Activated CD8-positive, alpha-beta memory T cell treated with anti-CD3 and anti-CD28 coated beads, Interleukin-2, amount 10 ng/mL, durations not matched to agents 7 days and 5 days (primary cell): Measurements from ENCODE around the gene RBM46. TPM values are rescaled to one million over a fixed set of nuclear protein-coding genes. Genes with fewer than 3 reads are reported as not detected.
"Not testable (repeated sequence)": the region's sequence is repeated elsewhere in the genome, so short reads cannot be mapped to it uniquely, and the experiment has no call there.

Experiments
- ATAC-seq: fragments of 150-1000 bp; cut with Tn5 transposase; one replicate; pipeline ENCODE4 v1.10.0; 2021; ENCODE audit warnings: moderate library complexity
- CTCF ChIA-PET: fragments of 350-600 bp; sonication (Branson Sonifier 250); formaldehyde crosslinking; loops from one replicate; lab custom pipeline; 2021; ENCODE audit warnings: antibody characterized with exemption; lab: Charles Lee
- DNase-seq: peaks from one replicate; pipeline ENCODE4 v3.0.0-alpha.2; 2020
- H3K27ac Mint-ChIP-seq: one replicate; pipeline ENCODE4 v1.8.0; 2021; ENCODE audit warnings: mild to moderate bottlenecking, mixed read lengths
- H3K27me3 Mint-ChIP-seq: one replicate; pipeline ENCODE4 v1.8.0; 2021; ENCODE audit warnings: mixed read lengths
- H3K36me3 Mint-ChIP-seq: one replicate; pipeline ENCODE4 v1.8.0; 2021; ENCODE audit warnings: mild to moderate bottlenecking, mixed read lengths
- H3K4me1 Mint-ChIP-seq: one replicate; pipeline ENCODE4 v1.8.0; 2021; ENCODE audit warnings: mixed read lengths
- H3K4me3 Mint-ChIP-seq: one replicate; pipeline ENCODE4 v1.8.0; 2021; ENCODE audit warnings: mild to moderate bottlenecking, moderate library complexity, mixed read lengths
- H3K9me3 Mint-ChIP-seq: one replicate; pipeline ENCODE4 v1.8.0; 2022; ENCODE audit warnings: low read depth, mixed read lengths
- total RNA-seq, 2 experiments: library from RNA; stranded (reverse); gene quantifications; one replicate each; pipeline ENCODE4 v1.2.3, GENCODE V29; 2021

The RBM46 gene
- total RNA-seq, 2 experiments from 2014 or later, result not detected

DNA sequence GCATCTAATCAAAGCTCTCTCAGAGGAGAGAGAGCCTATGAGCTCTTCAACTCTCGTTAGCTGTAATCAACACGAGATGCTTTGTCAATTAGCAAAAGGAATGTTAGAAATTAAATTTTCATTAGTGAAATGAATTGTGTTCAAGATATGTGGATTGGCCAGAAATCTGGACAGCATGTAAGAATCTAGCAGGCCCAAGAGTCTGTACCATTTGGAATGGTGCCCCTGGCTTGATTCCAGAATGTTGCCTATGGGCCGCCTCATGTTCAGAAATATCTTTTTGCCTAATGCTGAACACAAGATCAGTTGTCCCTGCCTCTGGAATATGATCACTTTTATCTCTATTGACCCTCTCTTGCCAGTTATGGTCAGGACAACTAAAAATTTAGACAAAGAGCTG is 88.2 kb downstream of the RBM46 start:
- Mint-ChIP-seq H3K27ac (no peak overlapping the region), H3K4me3 (no peak overlapping the region), H3K27me3 (no peaks in the 10 kb centered on the region), H3K9me3 (peaks cover 9% of the 10 kb centered on the region), H3K36me3 (no peaks in the 10 kb centered on the region), H3K4me1 (no peaks in the 10 kb centered on the region)
- ATAC-seq (no peak), DNase-seq (no peak)
- CTCF ChIA-PET, result no interaction called here

- CTCF ChIA-PET, result no interaction called here
- Mint-ChIP-seq H3K4me1 (no peaks in the 10 kb centered on the region), H3K4me3 (no peak overlapping the region), H3K36me3 (no peaks in the 10 kb centered on the region), H3K27me3 (no peaks in the 10 kb centered on the region), H3K27ac (no peak overlapping the region), H3K9me3 (peaks cover 15% of the 10 kb centered on the region)
- ATAC-seq (no peak), DNase-seq (no peak)
These were observed 91.1 kb downstream of the RBM46 start for GRCh38 chr4:154872198-154872597.

DNA sequence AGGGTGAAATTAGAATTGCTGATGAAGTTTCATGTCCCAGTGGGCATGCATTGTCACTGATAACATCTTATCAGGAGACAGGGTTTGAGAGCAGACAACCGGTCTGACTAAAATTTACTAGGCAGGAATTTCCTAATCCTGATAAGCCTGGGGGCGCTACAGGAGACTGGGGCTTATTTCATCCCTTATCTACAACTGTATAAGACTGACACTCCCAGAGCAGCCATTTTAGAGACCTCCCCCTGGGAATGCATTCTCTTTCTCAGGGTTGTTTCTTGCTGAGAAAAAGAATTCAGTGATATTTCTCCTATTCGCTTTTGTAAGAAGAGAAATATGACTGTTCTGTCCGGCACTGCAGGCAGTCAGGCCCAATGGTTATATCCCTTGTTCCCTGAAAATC is 93.0 kb downstream of the RBM46 start:
- not testable (repeated sequence) for H3K27me3 Mint-ChIP-seq, ATAC-seq

GRCh38 chr4:154877110-154877760 is 96.2 kb downstream of the RBM46 start:
- no peak for ATAC-seq
- Mint-ChIP-seq H3K4me1 (no peaks in the 10 kb centered on the region), H3K27ac (no peak overlapping the region), H3K4me3 (no peak overlapping the region), H3K36me3 (no peaks in the 10 kb centered on the region), H3K9me3 (peaks cover 15% of the 10 kb centered on the region), H3K27me3 (no peaks in the 10 kb centered on the region)
- DNase-seq, result no peak
- CTCF ChIA-PET, result no interaction called here

More for the DNA sequence above, 93.0 kb downstream of the RBM46 start:
- peaks cover 15% of the 10 kb centered on the region for H3K9me3 Mint-ChIP-seq
- H3K4me3 Mint-ChIP-seq, CTCF ChIA-PET, H3K36me3 Mint-ChIP-seq, H3K4me1 Mint-ChIP-seq, DNase-seq, H3K27ac Mint-ChIP-seq: not testable (repeated sequence)

Other genes with a start within 250 kb of the RBM46 start
- gene PLRG1, start 230.9 kb upstream of the RBM46 start, total RNA-seq, result 10 to 100 TPM; 64.0 to 91.8 TPM
- not detected for gene FGB, start 218.3 kb upstream of the RBM46 start, total RNA-seq
- not detected for gene FGA, start 190.5 kb upstream of the RBM46 start, total RNA-seq
- not detected for gene FGG, start 168.6 kb upstream of the RBM46 start, total RNA-seq
- gene LRAT, start 37.3 kb upstream of the RBM46 start, total RNA-seq, result not detected